Body of pancreas (tissue), 4 donors: ENCODE results near the gene ADGRE2. TPM values are rescaled to one million over a fixed set of nuclear protein-coding genes. Genes with fewer than 3 reads are reported as not detected.

Experiments used
- ATAC-seq: fragments of 150-250 bp; one replicate; pipeline ENCODE4 v1.9.1; 2016
- DNase-seq, 4 donors: peaks; one replicate each; pipeline ENCODE4 v3.0.0-alpha.2; 2019
- H3K27ac ChIP-seq, 4 donors: fragments of 200-600 bp; sonication (generic); 1 replicate in 3 of 4; 2 replicates in 1 of 4; pipeline versions ENCODE4 v1.5.1 to v1.6.1; 2016 to 2019; ENCODE audit warnings: mild to moderate bottlenecking in 1 of 4, mixed read lengths in 1 of 4, moderate library complexity in 1 of 4
- H3K27me3 ChIP-seq, 2 donors: fragments of 200-600 bp; sonication (generic); one replicate each; pipeline ENCODE4 v1.6.0; 2016; ENCODE audit warnings: mild to moderate bottlenecking in 1 of 2
- H3K36me3 ChIP-seq, 2 donors: fragments of 200-600 bp; sonication (generic); replicated peaks in 1 of 2; 2 replicates each; pipeline ENCODE4 v1.5.1; 2016; ENCODE audit warnings: low read depth in 2 of 2; ENCODE audit not compliant: insufficient read depth in 1 of 2
- H3K4me1 ChIP-seq: fragments of 200-600 bp; sonication (generic); one replicate; pipeline ENCODE4 v1.6.0; 2016
- H3K4me3 ChIP-seq, 2 donors: fragments of 200-600 bp; sonication (generic); 1 replicate in 1 of 2; 2 replicates in 1 of 2; pipeline ENCODE4 v1.5.1; 2016 to 2019
- H3K9me3 ChIP-seq, 3 donors: fragments of 200-600 bp; sonication (generic); 1 replicate in 2 of 3; 2 replicates in 1 of 3; pipeline ENCODE4 v1.5.1; 2016
- POLR2A ChIP-seq, 3 donors: fragments of 450-650 bp; IDR thresholded peaks; one replicate each; pipeline ENCODE4 v1.6.1; 2016; ENCODE audit warnings: antibody characterized with exemption in 3 of 3, mild to moderate bottlenecking in 2 of 3
- WGBS, 2 donors: methylation state at CpG; one replicate each; pipeline ENCODE4 v1.1.5; 2017; 5-methylcytosine and 5-hydroxymethylcytosine counted together
- intact Hi-C: fragments of 100-400 bp; cut with DNase I; formaldehyde crosslinking; loops from one replicate; pipeline ENCODE4 v1.15.1; 2023
- total RNA-seq, 2 donors: library from RNA; depleted of rRNA; stranded (reverse); fragments of >200 nt; gene quantifications; one replicate each; pipeline ENCODE4 v1.1.0, GENCODE V29; 2016
- TF ChIP-seq, protein P1 (sequence below), 7 experiments: fragments of 450-650 bp in 4 of 7; fragments of 200-600 bp in 3 of 7; sonication (generic) in 3 of 7; IDR thresholded peaks; one replicate each; pipeline ENCODE4 v1.5.1; 2016 to 2019; ENCODE audit warnings: antibody characterized with exemption in 7 of 7

Gene ADGRE2
- total RNA-seq, 2 donors from 2014 or later = 0.33 to 1.3 TPM

DNA sequence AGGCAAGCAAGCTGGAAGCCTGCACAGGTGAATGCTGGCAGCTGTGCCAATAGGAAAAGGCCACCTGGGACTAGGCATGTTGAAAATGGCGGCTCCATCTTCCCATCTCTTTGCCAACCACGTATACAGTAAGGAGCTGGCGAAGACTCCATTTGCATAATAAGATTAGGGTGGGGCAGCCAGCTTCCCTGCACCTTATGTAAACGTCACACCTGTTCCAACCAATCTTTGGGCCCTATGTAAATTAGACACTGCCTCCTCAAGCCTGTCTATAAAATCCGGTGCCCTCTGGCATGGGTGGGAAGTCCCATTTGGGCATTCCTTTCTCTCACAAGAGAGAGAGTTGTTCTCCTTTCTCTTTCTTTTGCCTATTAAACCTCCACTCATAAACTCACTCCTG is 16.8 kb downstream of the ADGRE2 start:
- intact Hi-C loops = no loop called here
- TF ChIP-seq POLR2A (IDR thresholded peaks at IDR 0.05) = no peak
- TF ChIP-seq, protein P1, sequence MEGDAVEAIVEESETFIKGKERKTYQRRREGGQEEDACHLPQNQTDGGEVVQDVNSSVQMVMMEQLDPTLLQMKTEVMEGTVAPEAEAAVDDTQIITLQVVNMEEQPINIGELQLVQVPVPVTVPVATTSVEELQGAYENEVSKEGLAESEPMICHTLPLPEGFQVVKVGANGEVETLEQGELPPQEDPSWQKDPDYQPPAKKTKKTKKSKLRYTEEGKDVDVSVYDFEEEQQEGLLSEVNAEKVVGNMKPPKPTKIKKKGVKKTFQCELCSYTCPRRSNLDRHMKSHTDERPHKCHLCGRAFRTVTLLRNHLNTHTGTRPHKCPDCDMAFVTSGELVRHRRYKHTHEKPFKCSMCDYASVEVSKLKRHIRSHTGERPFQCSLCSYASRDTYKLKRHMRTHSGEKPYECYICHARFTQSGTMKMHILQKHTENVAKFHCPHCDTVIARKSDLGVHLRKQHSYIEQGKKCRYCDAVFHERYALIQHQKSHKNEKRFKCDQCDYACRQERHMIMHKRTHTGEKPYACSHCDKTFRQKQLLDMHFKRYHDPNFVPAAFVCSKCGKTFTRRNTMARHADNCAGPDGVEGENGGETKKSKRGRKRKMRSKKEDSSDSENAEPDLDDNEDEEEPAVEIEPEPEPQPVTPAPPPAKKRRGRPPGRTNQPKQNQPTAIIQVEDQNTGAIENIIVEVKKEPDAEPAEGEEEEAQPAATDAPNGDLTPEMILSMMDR (IDR thresholded peaks at IDR 0.05) = no peak
- DNase-seq (no peak), ATAC-seq (no peak)
- Histone ChIP-seq H3K4me1 (no peaks in the 10 kb centered on the region), H3K36me3 (no peaks in the 10 kb centered on the region), H3K27me3 (no peaks in the 10 kb centered on the region), H3K4me3 (no peak overlapping the region), H3K27ac (no peak overlapping the region), H3K9me3 (no peaks in the 10 kb centered on the region)
- 45 to 54% methylated on average over 5 of the region's 5 CpGs for WGBS, 2 donors

DNA sequence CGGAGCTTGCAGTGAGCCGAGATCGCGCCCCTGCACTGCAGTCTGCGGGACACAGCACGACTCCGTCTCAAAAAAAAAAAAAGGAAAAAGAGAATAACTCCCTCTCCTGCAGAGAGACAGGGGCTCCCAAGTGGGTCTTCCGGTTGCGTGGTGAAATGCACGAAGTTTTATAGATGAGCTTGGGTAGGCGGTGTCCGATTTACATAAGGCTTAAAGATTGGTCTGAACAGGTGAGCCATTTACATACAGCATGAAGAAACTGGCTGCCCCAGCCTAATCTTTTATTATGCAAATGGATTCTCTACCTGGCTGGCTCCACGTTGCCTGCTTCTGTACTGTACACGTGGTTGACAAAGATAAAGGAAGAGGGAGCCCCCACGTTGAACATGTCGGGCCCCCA is 19.5 kb downstream of the ADGRE2 start:
- Histone ChIP-seq H3K9me3 (no peaks in the 10 kb centered on the region), H3K27me3 (no peaks in the 10 kb centered on the region), H3K27ac (no peak overlapping the region), H3K4me1 (no peaks in the 10 kb centered on the region), H3K36me3 (no peaks in the 10 kb centered on the region), H3K4me3 (no peak overlapping the region)
- no peak for ATAC-seq
- intact Hi-C loops = no loop called here
- peak in 2 of 4 donors; percentile 13 to 22 for DNase-seq
- 17 to 26% methylated on average over 15 to 16 of the region's 16 CpGs for WGBS, 2 donors
- TF ChIP-seq POLR2A (IDR thresholded peaks at IDR 0.05) = no peak
- TF ChIP-seq, protein P1 (IDR thresholded peaks at IDR 0.05) = no peak

DNA sequence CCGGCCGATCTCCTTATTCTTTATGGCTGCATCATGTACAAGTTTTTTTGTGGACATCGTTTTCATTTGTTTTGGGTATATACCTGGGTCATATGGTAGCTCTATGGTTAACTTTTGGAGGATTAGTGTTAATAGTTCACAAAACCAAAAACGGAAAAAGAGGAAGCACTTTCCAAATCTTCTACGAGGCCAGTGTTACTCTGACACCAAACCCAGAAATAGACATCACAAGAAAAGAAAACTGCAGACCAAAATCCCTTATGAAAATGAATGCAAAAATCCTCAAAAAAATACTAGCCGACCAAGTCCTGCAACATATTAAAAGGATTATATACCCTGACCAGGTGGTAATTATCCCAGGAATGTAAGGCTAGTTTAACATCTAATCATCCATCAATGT is 29.8 kb downstream of the ADGRE2 start:
- H3K27me3 ChIP-seq = no peaks in the 10 kb centered on the region
- TF ChIP-seq, protein P1 (IDR thresholded peaks at IDR 0.05) = no peak
- no peak for TF ChIP-seq POLR2A (IDR thresholded peaks at IDR 0.05)
- no peak overlapping the region for H3K27ac ChIP-seq
- no peak for ATAC-seq
- intact Hi-C loops = no loop called here
- no peak for DNase-seq
- H3K4me3 ChIP-seq = no peak overlapping the region
- no peaks in the 10 kb centered on the region for H3K36me3 ChIP-seq
- H3K4me1 ChIP-seq = no peaks in the 10 kb centered on the region
- 59 to 72% methylated on average over 6 of the region's 6 CpGs for WGBS, 2 donors
- H3K9me3 ChIP-seq = no peaks in the 10 kb centered on the region

DNA sequence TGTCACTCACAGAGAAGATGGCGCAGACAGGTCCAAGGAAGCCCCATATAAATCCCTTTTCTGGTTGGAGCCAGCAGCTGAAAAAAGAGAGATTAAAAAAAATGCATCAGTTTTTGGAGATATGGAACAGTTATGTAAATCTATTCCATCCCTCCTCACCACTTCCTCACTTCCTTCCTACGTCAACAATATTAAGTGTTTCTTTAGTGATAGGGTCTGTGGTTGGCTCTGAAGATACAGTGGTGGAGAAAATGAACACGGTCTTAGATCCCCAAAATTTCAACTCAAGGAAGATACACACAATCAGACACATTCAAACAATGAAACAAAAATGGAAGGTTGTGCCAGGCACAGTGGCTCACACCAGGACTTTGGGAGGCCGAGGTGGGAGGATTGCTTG is 31.5 kb downstream of the ADGRE2 start:
- Histone ChIP-seq H3K4me1 (no peaks in the 10 kb centered on the region), H3K9me3 (no peaks in the 10 kb centered on the region), H3K36me3 (no peaks in the 10 kb centered on the region), H3K27me3 (no peaks in the 10 kb centered on the region), H3K27ac (no peak overlapping the region), H3K4me3 (no peak overlapping the region)
- intact Hi-C loops = no loop called here
- WGBS, 2 donors = 68 to 77% methylated on average over 4 of the region's 4 CpGs
- DNase-seq (no peak), ATAC-seq (no peak)
- TF ChIP-seq POLR2A (IDR thresholded peaks at IDR 0.05) = no peak
- TF ChIP-seq, protein P1 (IDR thresholded peaks at IDR 0.05) = no peak

DNA sequence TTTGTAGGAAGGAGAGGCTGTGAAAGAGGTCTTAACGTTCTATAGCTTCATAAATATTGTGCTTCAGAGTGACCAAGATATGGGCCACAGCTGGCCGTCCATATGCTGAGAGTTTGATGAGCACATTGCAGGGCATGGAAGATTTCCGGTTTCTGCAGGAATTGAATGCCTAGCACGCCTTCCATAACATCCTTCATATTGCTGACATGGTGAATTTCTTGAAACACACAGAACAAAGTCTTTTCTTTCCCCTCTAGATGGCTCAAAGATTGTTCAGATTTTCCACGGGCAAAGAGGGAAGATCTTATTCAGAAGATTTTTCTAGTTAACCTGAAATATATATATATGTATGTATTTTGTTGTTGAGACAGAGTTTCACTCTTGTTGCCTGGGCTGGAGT is 42.4 kb downstream of the ADGRE2 start:
- ATAC-seq = no peak
- no peaks in the 10 kb centered on the region for H3K36me3 ChIP-seq
- WGBS, 2 donors = 55 to 75% methylated on average over 5 of the region's 5 CpGs

More for the DNA sequence above, 42.4 kb downstream of the ADGRE2 start:
- H3K9me3 ChIP-seq = no peaks in the 10 kb centered on the region
- intact Hi-C loops = no loop called here
- H3K4me1 ChIP-seq = no peaks in the 10 kb centered on the region
- no peaks in the 10 kb centered on the region for H3K27me3 ChIP-seq
- no peak overlapping the region for H3K4me3 ChIP-seq
- no peak for DNase-seq
- no peak for TF ChIP-seq POLR2A (IDR thresholded peaks at IDR 0.05)
- TF ChIP-seq, protein P1 (IDR thresholded peaks at IDR 0.05) = no peak
- no peak overlapping the region for H3K27ac ChIP-seq
